GM18526 (cell line): ENCODE data around the gene RPAIN.
A peak's percentile ranks its signal among the peaks of the same experiment; 100 is the strongest.

Experiments
- POLR2A ChIP-seq: IDR thresholded peaks from 3 replicates; pipeline ENCODE4 v1.6.1; 2011; ENCODE audit not compliant: insufficient read length; ENCODE audit errors: extremely low read depth

The RPAIN gene

DNA sequence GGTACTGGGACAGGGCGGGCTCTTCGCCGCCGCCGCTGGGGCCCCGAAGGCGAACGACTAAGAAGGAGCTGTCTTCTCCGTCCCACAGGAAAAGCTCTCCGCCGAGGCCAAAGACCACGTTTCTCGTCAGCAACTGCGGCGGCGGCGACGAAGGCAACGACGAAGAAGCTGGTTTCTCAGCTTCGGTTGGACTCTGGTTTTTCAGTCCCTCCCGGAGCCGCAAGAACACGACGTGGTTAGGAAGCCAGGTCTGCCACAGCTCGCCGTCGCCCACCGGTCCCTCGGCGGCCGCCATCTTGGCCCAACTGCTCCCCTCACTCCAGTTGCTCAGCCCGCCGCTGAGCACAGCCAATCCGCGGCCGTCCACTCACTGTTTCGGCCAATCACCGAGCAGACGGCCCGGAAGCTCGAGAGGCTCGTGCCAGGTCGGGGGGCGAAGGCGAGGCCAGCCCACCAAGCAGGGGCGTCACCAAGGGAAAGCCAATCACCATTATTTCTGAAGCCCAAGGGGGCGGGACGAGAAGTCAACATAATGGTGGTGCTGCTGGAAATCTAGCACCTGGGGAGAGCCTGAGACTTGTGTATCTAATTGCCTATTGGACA lies 525 bp upstream of the RPAIN start, which contains the start of gene NUP88:
Gene NUP88, minus strand, starts transcription at position 307 of the 603 bp plus-strand sequence. Its CDS starts 12 bp downstream, at position 295.
- TF ChIP-seq POLR2A: peak; percentile 93

DNA sequence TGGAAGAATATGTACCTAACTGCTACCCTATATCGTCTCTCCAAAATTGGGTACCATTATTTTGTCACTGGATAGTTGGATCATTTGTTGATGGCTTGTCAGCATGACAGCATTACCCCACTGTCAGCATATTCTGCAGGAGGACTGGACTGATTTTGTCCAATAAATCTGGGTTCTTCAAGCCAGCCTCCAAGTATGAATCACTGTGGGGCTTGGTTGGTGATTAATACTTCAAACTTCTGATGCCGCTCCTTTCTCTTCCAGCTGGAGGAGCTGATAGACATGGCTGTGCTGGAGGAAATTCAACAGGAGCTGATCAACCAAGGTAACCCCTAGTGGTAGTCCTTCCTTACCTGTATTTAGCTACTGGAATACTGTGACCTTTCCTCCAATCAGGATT lies 2.5 kb downstream of the RPAIN start:
- TF ChIP-seq POLR2A: no peak

DNA sequence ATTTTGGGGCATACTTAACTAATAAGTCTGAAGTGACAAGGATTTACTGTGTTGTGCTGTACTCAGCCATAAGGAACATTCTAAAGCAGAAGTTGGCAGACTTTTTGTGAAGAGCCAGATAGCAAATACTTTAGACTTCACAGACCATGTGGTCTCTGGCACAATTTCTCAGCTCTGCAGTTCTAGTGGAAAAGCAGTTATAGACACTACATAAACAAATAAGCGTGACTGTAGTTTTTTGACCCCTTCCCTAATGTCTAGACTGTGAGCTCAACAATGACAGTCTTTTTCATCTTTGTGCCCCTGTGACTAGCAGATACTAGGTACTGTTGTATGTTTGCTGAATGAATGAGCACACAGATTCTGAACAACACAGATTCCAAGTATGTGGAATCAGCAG lies 4.9 kb downstream of the RPAIN start:
- TF ChIP-seq POLR2A: no peak

DNA sequence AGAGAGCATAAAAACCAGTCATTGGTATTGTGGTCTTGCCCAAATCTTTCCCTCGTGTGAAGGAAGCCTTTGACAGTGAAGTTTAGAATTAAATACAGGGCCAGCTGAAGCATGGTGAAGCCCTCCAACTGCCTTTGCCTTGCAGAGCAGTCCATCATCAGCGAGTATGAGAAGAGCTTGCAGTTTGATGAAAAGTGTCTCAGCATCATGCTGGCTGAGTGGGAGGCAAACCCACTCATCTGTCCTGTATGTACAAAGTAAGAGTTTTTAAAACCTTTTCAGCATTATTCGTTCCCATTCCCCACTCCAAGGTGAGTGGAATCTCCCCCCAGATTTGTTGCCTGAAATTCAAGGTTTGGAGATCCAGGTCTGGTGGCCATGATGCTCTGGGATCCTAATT lies 5.8 kb downstream of the RPAIN start:
- TF ChIP-seq POLR2A: no peak

DNA sequence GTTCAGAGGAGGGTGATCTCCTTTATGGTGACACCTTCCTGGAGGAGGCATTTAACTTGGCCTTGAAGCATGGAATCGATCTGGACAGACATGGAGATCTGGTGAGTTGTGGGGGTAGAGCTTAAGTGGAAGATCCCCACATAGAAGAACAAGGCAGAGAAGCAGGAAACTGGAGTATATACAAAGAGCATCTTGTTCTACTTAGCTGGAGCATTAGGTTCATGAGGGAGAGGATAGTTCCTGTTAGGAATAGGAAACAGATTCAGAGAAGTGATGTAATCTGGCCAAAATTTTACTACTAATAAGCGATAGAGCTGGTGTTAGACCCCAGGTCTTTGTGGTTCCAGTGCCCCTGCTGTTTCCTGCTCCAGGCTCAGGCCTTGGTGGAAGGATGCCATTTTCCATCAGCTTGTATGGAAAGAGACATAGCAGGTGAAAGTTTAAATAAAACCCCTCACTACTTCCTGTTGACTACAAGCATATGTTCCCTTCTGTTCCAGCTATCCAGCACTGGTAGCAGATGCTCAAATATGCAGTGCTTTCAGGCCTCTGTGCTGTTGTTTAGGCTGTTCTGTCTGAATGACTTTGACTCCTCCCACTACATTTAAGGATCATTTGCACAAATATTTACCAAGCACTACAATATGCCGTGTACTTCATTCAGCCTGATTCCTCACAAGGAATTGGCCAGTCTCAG lies 9.4 kb downstream of the RPAIN start:
- no peak for TF ChIP-seq POLR2A

DNA sequence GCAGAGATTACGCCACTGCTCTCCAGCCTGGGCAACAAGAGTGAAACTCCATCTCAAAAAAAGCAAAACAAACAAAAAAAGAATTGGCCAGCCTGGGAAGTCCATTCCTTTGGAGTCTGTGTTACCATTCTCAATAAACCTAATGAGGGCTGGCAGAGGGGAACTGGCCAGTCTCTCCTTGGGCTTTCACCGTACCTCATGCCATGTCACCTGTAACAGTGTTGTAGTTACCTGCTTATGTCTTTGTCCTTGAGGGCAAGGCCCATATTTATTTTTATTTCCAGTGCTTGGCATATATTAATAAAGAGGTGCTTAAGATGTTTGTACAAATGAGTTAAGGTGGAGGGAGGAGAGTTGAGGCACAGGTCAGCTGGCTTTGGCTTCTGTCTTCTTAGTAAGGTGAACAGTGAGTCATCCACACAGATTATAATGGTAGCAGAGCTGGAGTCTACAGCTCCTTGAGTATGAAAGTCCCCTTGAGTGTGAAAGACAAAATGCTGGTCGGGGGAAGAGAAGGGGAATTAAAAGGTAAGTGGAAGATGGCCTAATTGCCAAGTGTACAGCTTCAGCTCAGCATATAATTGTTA lies 10.5 kb downstream of the RPAIN start:
- no peak for TF ChIP-seq POLR2A

DNA sequence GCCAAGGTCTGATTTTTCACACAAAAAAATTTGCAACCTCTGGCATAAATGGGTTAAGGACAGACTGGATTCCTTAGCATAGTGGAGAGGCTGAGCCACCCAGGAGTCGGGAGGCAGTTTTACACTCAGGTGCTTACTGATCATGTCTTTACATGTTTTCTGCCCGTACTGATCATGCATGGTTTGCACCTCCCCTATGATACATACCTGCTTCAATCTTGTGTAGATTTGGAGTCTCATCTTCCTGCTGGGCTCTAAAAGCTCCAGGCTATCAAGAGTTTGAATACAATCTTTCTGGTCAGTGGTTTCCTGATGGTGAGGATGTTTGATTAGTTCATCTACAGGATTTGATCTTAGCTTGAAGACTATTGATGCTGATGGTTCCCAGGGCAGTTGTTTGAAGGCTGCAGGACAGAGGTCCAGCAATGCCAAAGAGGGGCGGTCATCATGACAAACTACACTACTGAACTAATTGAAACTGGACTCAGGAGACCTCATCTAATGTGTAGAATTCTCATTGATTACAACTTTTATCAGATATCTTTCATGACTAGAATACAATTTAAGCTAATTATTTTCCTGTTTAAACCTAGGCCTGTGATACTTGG lies 12.1 kb downstream of the RPAIN start:
- TF ChIP-seq POLR2A: no peak

DNA sequence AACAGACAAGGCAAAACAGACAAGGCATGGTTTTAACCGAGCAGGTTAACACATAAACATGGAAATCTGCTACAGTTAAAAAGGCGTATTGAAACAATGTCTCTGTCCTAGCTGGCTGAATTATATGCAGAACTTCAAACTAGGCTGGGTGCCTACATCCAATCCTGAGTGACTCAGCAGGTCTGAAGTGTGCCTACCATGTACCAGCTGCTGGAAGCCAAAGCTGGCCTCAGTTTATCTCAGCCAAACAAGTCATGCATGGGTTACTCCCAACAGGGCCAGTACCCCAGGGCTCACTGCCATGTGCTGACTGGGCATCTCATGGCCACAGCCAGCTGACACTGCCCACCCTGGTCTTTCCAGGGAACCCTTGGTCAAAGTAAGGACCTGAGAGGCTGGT lies 15.0 kb downstream of the RPAIN start:
- no peak for TF ChIP-seq POLR2A

DNA sequence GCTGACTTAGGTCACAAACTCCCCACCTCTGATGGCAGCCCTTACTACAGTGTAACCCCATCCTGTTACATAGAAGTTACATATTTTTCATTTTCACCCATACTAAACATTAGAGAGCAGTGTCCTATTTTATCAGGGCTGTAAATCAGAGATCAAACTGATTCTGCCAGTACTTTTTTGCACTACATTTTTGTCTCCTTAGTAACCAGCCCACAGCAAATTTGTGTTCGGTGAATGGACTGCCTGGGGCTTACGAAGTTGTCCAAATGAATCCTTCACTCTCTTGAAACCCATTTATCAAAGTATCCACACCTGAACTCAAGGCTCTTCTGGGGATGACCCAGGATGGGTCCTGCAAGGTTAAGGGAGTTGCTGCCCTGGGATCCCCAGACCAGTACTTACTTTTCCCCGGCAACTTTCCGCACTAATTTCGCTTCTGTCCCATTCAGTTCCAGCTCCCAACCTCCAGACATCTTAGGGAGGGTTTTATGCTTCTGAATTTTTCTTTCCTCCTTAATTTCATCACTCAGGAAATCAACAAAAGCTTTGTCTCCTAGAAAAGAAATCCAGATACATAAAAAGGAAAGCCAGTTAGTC lies 17.8 kb downstream of the RPAIN start:
- TF ChIP-seq POLR2A: no peak

DNA sequence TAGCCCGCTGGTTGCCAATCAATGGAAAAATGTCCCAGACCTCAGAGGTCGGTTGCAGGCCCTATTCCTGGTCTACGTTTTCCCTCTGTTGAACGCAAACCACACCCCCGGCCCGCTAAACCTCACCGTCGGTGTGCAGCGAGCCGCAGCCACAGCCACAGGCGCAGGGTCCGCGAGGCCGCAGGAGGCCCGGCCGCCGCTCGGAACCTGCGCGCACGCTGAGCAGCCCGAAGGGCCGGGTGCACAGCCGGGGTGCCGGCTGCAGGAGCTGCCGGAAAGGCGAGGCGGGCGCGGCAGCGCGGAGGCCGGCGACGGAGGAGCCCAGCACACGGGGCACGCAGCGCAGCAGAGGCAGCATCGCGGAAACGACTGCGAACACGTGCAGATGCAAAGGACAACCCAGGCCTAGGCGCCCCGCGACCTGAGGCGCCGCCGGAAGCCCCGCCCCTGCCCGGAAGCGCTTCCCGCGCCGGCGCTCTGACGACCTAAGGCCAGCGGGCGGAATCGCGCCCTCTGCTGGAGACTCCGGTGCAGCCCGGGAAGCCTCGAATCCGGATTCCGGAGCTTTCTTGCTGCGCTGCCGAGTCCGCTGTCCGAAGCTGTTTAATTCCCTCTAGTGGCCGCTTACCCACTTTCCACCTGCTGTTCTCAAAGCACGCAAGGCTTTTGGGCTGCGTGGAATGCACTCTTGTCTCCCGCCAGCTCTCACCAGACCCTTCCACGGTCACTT lies 18.9 kb downstream of the RPAIN start, which contains the start of gene C1QBP:
Gene C1QBP, minus strand, starts transcription at position 440 of the 730 bp plus-strand sequence. Its CDS starts 82 bp downstream, at position 358.
- peak; percentile 92 for TF ChIP-seq POLR2A

DNA sequence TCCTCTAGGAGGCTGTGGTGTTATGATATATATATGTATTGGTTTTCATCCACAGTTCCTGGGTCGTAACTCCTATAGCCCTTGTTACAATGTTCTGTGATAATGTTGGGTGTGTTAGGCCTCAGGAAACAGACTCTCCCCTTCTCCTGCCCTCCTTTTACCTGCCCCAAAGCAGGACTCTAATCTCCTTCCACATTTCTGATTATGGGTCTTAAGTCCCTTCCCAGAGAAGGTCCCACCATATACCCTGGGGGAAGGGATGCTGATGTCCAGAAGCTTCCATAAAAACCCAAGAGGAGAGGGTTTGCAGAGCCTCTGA lies 19.4 kb downstream of the RPAIN start:
- TF ChIP-seq POLR2A: no peak

DNA sequence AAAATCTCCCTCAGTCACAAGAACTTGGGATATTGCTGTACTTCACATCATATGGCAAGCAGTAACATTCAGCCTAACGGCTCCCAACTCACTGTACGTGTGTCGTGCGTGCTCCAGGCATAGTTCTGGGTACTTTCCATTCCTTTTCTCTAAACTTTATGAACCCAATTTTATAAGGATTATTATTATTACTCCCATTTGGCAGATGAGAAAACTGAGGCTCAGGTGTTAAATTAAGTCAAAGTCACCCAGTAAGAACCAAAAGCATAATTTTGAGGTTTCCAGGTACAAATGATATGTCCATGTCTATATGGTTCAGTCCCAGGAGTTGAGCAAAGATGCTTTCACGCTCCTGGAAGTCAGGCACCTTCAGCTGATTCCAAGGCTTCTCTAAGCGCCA lies 23.7 kb downstream of the RPAIN start:
- TF ChIP-seq POLR2A: no peak

DNA sequence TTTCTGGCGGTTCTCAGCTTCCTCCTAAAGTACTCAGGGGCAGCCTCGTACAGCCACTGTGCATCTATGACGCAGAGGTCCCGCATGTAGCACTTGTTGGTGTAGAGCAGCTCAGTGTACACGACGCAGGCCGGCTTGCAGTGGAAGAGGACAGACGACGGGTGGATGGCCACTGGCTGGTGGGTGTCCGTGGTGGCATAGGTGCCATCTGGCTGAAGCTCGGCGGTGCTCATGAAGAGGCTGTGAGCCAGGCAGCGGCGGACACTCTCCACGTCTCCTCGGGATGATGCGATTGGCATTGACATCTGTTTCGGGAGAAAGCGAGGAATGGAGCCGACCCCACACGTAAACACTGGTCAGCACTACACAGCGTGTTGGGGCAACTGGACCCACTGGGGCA lies 24.2 kb downstream of the RPAIN start:
- TF ChIP-seq POLR2A: no peak

DNA sequence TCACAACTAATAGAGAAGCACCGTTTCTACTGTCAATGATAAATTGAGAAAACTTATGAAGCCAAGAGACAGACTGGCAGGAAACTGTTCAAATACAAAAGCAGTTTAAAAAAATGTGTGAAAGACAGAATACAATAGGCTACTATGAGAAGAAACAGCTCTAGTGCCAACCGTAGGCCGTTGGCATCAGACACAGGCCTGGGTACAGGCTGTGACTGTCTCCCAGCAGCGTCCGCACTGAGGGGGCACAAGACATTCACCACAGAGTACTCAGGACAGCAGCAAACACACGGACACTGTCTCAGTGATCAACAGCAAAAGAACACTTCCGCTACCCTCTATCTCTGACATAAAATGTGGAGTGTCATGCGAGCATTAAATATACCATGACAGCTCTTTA lies 26.8 kb downstream of the RPAIN start:
- no peak for TF ChIP-seq POLR2A

DNA sequence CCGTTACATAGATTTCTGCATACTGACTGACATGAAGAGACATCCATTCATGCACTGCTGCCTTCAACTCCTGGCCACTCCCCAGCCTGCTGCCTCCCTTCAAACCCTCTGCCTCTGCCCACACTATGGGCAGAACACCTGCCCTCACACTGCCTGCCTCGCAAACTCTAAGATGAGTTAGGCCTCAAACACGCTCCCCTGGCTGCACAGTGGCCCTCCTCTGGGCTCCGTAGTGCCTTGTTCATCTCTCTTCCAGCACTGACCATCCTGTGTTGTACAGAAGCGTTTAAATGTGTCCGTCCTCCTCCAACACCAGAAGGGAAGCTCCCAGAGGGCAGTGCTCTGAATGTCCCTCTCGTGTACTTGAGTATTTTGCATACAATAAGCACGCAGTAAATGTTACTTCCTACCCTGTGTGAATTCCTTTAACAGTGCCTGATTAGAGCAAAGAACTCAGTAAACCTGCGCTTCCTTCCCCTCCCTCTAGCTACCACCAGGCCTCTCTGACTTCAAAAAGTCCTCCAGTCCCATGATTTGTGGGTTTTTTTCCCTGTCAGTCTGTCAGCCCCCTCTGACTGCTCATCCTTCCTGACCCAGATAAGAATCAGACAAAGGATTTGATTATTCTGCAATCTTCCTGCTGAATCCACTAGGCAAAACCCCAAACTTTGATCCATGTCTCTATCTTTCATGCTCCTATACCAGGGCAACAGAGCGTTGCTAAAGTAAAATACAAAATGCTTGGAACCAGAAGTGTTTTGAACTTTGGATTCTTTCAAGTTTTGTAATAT lies 44.9 kb downstream of the RPAIN start:
- no peak for TF ChIP-seq POLR2A

DNA sequence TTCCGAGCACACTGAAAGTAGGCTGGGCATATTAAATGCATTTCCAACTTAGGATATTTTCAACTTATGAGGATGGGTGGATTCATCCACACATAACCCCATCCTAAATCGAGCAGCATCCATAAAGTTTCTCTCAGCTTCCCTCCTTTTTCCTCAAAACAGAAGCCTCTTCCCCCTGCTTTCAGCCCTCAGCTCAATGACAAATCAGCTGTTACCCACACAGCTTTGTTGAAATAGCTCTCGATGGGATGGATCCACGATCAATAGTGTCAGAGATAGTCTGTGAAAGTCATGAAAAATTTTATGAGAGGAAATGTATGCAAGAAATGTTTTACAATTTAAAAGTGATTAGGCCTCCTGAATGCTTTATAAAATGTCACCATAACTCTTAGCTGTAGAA lies 46.3 kb downstream of the RPAIN start:
- no peak for TF ChIP-seq POLR2A
